D721Med (cell line): ENCODE results near the gene SPIB.

Experiments used
- DNase-seq: peaks from one replicate; pipeline ENCODE4 v3.0.0; 2011; ENCODE audit warnings: low spot score; ENCODE audit not compliant: insufficient read length
- FAIRE-seq: peaks from 2 replicates; lab custom pipeline; 2011; peaks lifted over from hg19 to GRCh38; lab: Jason Lieb, UNC
- CTCF ChIP-seq: IDR thresholded peaks from 2 replicates; pipeline ENCODE4 v1.5.1; 2012; ENCODE audit warnings: mild to moderate bottlenecking, control low read depth; ENCODE audit not compliant: insufficient read depth; ENCODE audit errors: missing control alignments

The SPIB gene

GRCh38 chr19:50479761-50480251, 61.1 kb downstream of the SPIB start:
- no peak for DNase-seq
- TF ChIP-seq CTCF: no peak
- no peak for FAIRE-seq

GRCh38 chr19:50480281-50481111, 61.8 kb downstream of the SPIB start:
- DNase-seq (no peak), FAIRE-seq (no peak)
- TF ChIP-seq CTCF: no peak
